H1 (cell line): ENCODE measurements around the gene AFAP1L1. TPM values are rescaled to one million over a fixed set of nuclear protein-coding genes. Genes with fewer than 3 reads are reported as not detected.

Experiments used
- CTCF ChIA-PET: fragments of 300-600 bp; sonication (Branson Sonifier 250); formaldehyde crosslinking; loops from one replicate; lab custom pipeline; 2021; ENCODE audit not compliant: partially characterized antibody; lab: Charles Lee
- POLR2A ChIA-PET: fragments of 300-600 bp; sonication (Branson Sonifier 250); formaldehyde crosslinking; loops from one replicate; lab custom pipeline; 2021; ENCODE audit warnings: inconsistent platforms; ENCODE audit not compliant: partially characterized antibody; lab: Charles Lee
- DNase-seq, 2 experiments: peaks; one replicate each; pipeline versions ENCODE4 v3.0.0 to v3.0.0-alpha.2; 2010 to 2022; ENCODE audit warnings: low spot score in 2 of 2, low read depth in 1 of 2, mixed read lengths in 1 of 2
- FAIRE-seq: peaks from 2 replicates; lab custom pipeline; 2011; peaks lifted over from hg19 to GRCh38; lab: Jason Lieb, UNC
- H2AFZ ChIP-seq: 2 replicates; pipeline ENCODE4 v1.8.1; 2012; ENCODE audit warnings: low read length, inconsistent platforms
- H2AK5ac ChIP-seq: 2 replicates; pipeline ENCODE4 v1.6.1; 2013; ENCODE audit warnings: low read depth, low read length
- H2BK120ac ChIP-seq: replicated peaks from 2 replicates; pipeline ENCODE3; 2013; ENCODE audit warnings: low read depth, low read length, inconsistent platforms
- H2BK12ac ChIP-seq: 2 replicates; pipeline ENCODE4 v1.6.1; 2013; ENCODE audit warnings: low read depth, low read length
- H2BK15ac ChIP-seq: 2 replicates; pipeline ENCODE4 v1.6.1; 2013; ENCODE audit warnings: low read length
- H2BK20ac ChIP-seq: 2 replicates; pipeline ENCODE4 v1.6.1; 2013; ENCODE audit warnings: low read length
- H2BK5ac ChIP-seq: 2 replicates; pipeline ENCODE4 v1.6.1; 2013; ENCODE audit warnings: low read depth, low read length
- H3K14ac ChIP-seq: 2 replicates; pipeline ENCODE4 v1.6.1; 2013; ENCODE audit warnings: inconsistent platforms; ENCODE audit not compliant: insufficient read length
- H3K18ac ChIP-seq: 2 replicates; pipeline ENCODE4 v1.6.1; 2013; ENCODE audit warnings: low read length; ENCODE audit errors: extremely low read depth
- H3K23ac ChIP-seq: 2 replicates; pipeline ENCODE4 v1.6.1; 2013; ENCODE audit warnings: inconsistent platforms; ENCODE audit not compliant: insufficient read length
- H3K23me2 ChIP-seq: 2 replicates; pipeline ENCODE4 v1.6.1; 2013; ENCODE audit warnings: low read depth, low read length
- H3K27ac ChIP-seq: 2 replicates; pipeline ENCODE4 v1.6.1; 2011; ENCODE audit warnings: low read depth, low read length, inconsistent platforms
- H3K27me3 ChIP-seq, 4 experiments: replicated peaks in 1 of 4; 1 replicate in 1 of 4; 2 replicates in 3 of 4; pipeline versions ENCODE4 v1.6.1 to v1.8.1; 2011 to 2013; ENCODE audit warnings: low read length in 3 of 4, mild to moderate bottlenecking in 3 of 4, inconsistent platforms in 2 of 4, mixed read lengths in 2 of 4, moderate library complexity in 1 of 4; ENCODE audit not compliant: control insufficient read depth in 3 of 4, insufficient read depth in 3 of 4; ENCODE audit errors: extremely low read depth in 1 of 4
- H3K36me3 ChIP-seq, 4 experiments: 2 replicates each; pipeline versions ENCODE4 v1.6.1 to v1.8.1; 2011 to 2013; ENCODE audit warnings: mild to moderate bottlenecking in 4 of 4, low read length in 3 of 4, moderate library complexity in 2 of 4, control low read depth in 1 of 4, inconsistent platforms in 1 of 4; ENCODE audit not compliant: insufficient read depth in 4 of 4, control insufficient read depth in 2 of 4
- H3K4ac ChIP-seq: replicated peaks from 2 replicates; pipeline ENCODE3; 2013; ENCODE audit warnings: low read length, low read depth, mixed read lengths, inconsistent platforms; ENCODE audit not compliant: insufficient read length
- H3K4me1 ChIP-seq, 4 experiments: replicated peaks in 1 of 4; 1 replicate in 1 of 4; 2 replicates in 3 of 4; pipeline versions ENCODE4 v1.6.1 to v1.8.1; 2011 to 2013; ENCODE audit warnings: low read length in 3 of 4, inconsistent platforms in 2 of 4, mixed read lengths in 1 of 4; ENCODE audit not compliant: insufficient read depth in 4 of 4, control insufficient read depth in 3 of 4
- H3K4me2 ChIP-seq, 2 experiments: 2 replicates each; pipeline versions ENCODE4 v1.6.1 to v1.8.1; 2011 to 2013; ENCODE audit warnings: low read depth in 2 of 2, low read length in 2 of 2, control low read depth in 1 of 2, inconsistent platforms in 1 of 2, mild to moderate bottlenecking in 1 of 2; ENCODE audit not compliant: insufficient read depth in 1 of 2
- H3K4me3 ChIP-seq, 4 experiments: fragments of 200-600, 300-600 bp in 1 of 4; sonication (generic), shearing (Covaris generic), sonication (Bioruptor Twin) in 1 of 4; 2 replicates each; pipeline versions ENCODE4 v1.5.1 to v1.8.1; 2011 to 2016; ENCODE audit warnings: low read length in 4 of 4, low read depth in 3 of 4, control low read depth in 2 of 4, inconsistent platforms in 2 of 4, mild to moderate bottlenecking in 2 of 4, mixed read lengths in 1 of 4, moderate library complexity in 1 of 4; ENCODE audit not compliant: insufficient read depth in 2 of 4; ENCODE audit errors: extremely low read depth in 1 of 4
- H3K56ac ChIP-seq: replicated peaks from 2 replicates; pipeline ENCODE3; 2013; ENCODE audit warnings: low read depth, mild to moderate bottlenecking, mixed read lengths, low read length, inconsistent platforms; ENCODE audit not compliant: insufficient read length
- H3K79me1 ChIP-seq: 2 replicates; pipeline ENCODE4 v1.6.1; 2013; ENCODE audit warnings: low read depth, low read length, control low read depth
- H3K79me2 ChIP-seq, 2 experiments: 2 replicates each; pipeline versions ENCODE4 v1.6.1 to v1.8.1; 2012 to 2013; ENCODE audit warnings: low read length in 2 of 2, mild to moderate bottlenecking in 2 of 2, inconsistent platforms in 1 of 2; ENCODE audit not compliant: insufficient read depth in 2 of 2, control insufficient read depth in 1 of 2
- H3K9ac ChIP-seq, 4 experiments: replicated peaks in 1 of 4; 1 replicate in 1 of 4; 2 replicates in 3 of 4; pipeline versions ENCODE4 v1.6.1 to v1.8.1; 2011 to 2013; ENCODE audit warnings: low read depth in 3 of 4, low read length in 3 of 4, control low read depth in 2 of 4, mild to moderate bottlenecking in 2 of 4, moderate library complexity in 2 of 4, inconsistent platforms in 1 of 4; ENCODE audit errors: extremely low read depth in 1 of 4
- H3K9me3 ChIP-seq, 2 experiments: 2 replicates each; pipeline versions ENCODE4 v1.6.1 to v1.8.1; 2012 to 2013; ENCODE audit warnings: mild to moderate bottlenecking in 2 of 2, moderate library complexity in 2 of 2, control low read depth in 1 of 2, inconsistent platforms in 1 of 2, low read depth in 1 of 2, low read length in 1 of 2, mixed read lengths in 1 of 2; ENCODE audit not compliant: insufficient read depth in 2 of 2
- H4K20me1 ChIP-seq, 2 experiments: replicated peaks in 1 of 2; 2 replicates each; pipeline versions ENCODE3 to v1.8.1; 2011 to 2013; ENCODE audit warnings: inconsistent platforms in 2 of 2, low read length in 2 of 2, mild to moderate bottlenecking in 1 of 2; ENCODE audit not compliant: insufficient read depth in 2 of 2, control insufficient read depth in 1 of 2
- H4K5ac ChIP-seq: 2 replicates; pipeline ENCODE4 v1.6.1; 2013; ENCODE audit warnings: low read length, low read depth, mixed read lengths, inconsistent platforms; ENCODE audit not compliant: insufficient read length
- H4K8ac ChIP-seq: 2 replicates; pipeline ENCODE4 v1.8.0; 2013; ENCODE audit warnings: mild to moderate bottlenecking, moderate library complexity, low read length, inconsistent platforms; ENCODE audit not compliant: insufficient read depth; ENCODE audit errors: extremely low read depth
- H4K91ac ChIP-seq: replicated peaks from 2 replicates; pipeline ENCODE3; 2013; ENCODE audit warnings: low read length, mixed read lengths, inconsistent platforms; ENCODE audit not compliant: insufficient read length
- BCL11A ChIP-seq, 2 experiments: IDR thresholded peaks; one replicate each; pipeline ENCODE4 v1.6.1; 2011; ENCODE audit warnings: low read depth in 2 of 2, low read length in 2 of 2, mild to moderate bottlenecking in 2 of 2
- CEBPB ChIP-seq: IDR thresholded peaks from 2 replicates; pipeline ENCODE4 v1.6.1; 2012; ENCODE audit warnings: low read depth, low read length
- KDM5A ChIP-seq: fragments of 200-600 bp; IDR thresholded peaks from 2 replicates; pipeline ENCODE4 v1.7.1; 2012; ENCODE audit warnings: mild to moderate bottlenecking, low read length, inconsistent platforms, mixed read lengths
- MAFK ChIP-seq: IDR thresholded peaks from 2 replicates; pipeline ENCODE4 v1.6.1; 2012; ENCODE audit warnings: low read depth, mild to moderate bottlenecking, improper control_type of control experiment, low read length
- SP1 ChIP-seq: IDR thresholded peaks from 2 replicates; pipeline ENCODE4 v1.6.1; 2011; ENCODE audit warnings: low read depth, low read length
- SP4 ChIP-seq: IDR thresholded peaks from 2 replicates; pipeline ENCODE4 v1.6.1; 2012; ENCODE audit warnings: low read length, inconsistent platforms
- WGBS, 2 experiments: shearing (Covaris generic) in 1 of 2; methylation state at CpG; one replicate each; pipeline versions ENCODE4 v1.1.6 to v1.1.7; 2013 to 2015; ENCODE audit warnings: low lambda C conversion rate in 2 of 2, mixed read lengths in 2 of 2, inconsistent platforms in 1 of 2, low coverage in 1 of 2, missing lambda C conversion rate in 1 of 2; ENCODE audit not compliant: insufficient replicate concordance in 2 of 2, insufficient coverage in 1 of 2, insufficient read length in 1 of 2; ENCODE audit errors: extremely low coverage in 1 of 2, missing lambda C conversion rate in 1 of 2; 5-methylcytosine and 5-hydroxymethylcytosine counted together
- polyA plus RNA-seq, 7 experiments: library from polyadenylated mRNA; depleted of rRNA in 3 of 7; stranded (reverse) in 5 of 7; unstranded in 2 of 7; fragments of >200 nt in 5 of 7; fragments of 200-250 nt in 2 of 7; gene quantifications; 1 replicate in 5 of 7; 2 replicates in 1 of 7; 4 replicates in 1 of 7; pipeline versions ENCODE4 v1.2.1 to v1.2.3, GENCODE V29; 2011 to 2013; ENCODE audit warnings: missing spikeins in 2 of 7, mixed read lengths in 2 of 7
- total RNA-seq: library from RNA; stranded (reverse); fragmentation: NEBNext Ultra II Directional; extraction: Animal tissue kit (Norgen Biotek cat#: 25700); gene quantifications from 2 replicates; pipeline ENCODE4 v1.2.1, GENCODE V29; 2021

Gene AFAP1L1
- total and polyA plus RNA-seq, 2 of the 8 experiments (the other 6 are each of a cell fraction or from before 2014, with no cell fraction given) = 0.79 to 4.7 TPM

- Histone ChIP-seq H4K20me1 (peaks cover under 1 to 2% of the 10 kb centered on the region in 2 experiments), H3K79me1 (no peaks in the 10 kb centered on the region; the same call in 1 of the 2 replicates), H2AK5ac (peak overlapping the region; percentile 79; the same call in 1 of the 2 replicates), H3K4me3 (peak overlapping the region; percentile 72 to 99 (median 93)), H3K9ac (peak overlapping the region; percentile 66 to 91 (median 82)), H3K23ac (no peak overlapping the region), H3K9me3 (no peaks in the 10 kb centered on the region), H2BK20ac (no peak overlapping the region), H3K56ac (peak overlapping the region; percentile 87), H3K23me2 (peaks cover 12% of the 10 kb centered on the region), H3K14ac (no peak overlapping the region), H2BK120ac (peak overlapping the region; percentile 61), H3K79me2 (peaks cover 0 to 29% of the 10 kb centered on the region in 2 experiments; a peak in 2 of 4 replicates), H2BK12ac (peak overlapping the region; percentile 69; the same call in 1 of the 2 replicates)
- POLR2A ChIA-PET = interaction anchor here (1.0 to 5.0 kb wide), 16 partner anchors 10 to 101 kb away, joined by 3 to 72 read pairs (median 5); partner anchors contain the start of gene PCYOX1L
- WGBS, 2 experiments = 4% methylated on average over 9 of the region's 11 CpGs; no CpG with 5 or more reads in 1 of the 2 experiments
- no peak for FAIRE-seq
- TF ChIP-seq MAFK (no peak), BCL11A (IDR thresholded peaks at IDR 0.05; ENCODE audit: low read depth in 2 of 2, low read length in 2 of 2) (no peak), CEBPB (peak; percentile 39; the same call in 1 of the 2 replicates), SP4 (no peak), KDM5A (no peak), SP1 (no peak)
- TF ChIP-seq, all 59 proteins: peak for 1
- H3K27ac ChIP-seq = peak overlapping the region; percentile 86
- H3K4me1 ChIP-seq = peaks cover 0 to 5% (median 1%) of the 10 kb centered on the region in 4 experiments; a peak in 4 of 7 replicates
- DNase-seq = no peak
- no peak overlapping the region for H2BK15ac ChIP-seq
- peak overlapping the region; percentile 31; the same call in 1 of the 2 replicates for H2AFZ ChIP-seq
- H3K4ac ChIP-seq = peak overlapping the region; percentile 92
- peak overlapping the region; percentile 96 for H4K8ac ChIP-seq
- H3K18ac ChIP-seq = peak overlapping the region; percentile 80
- peak overlapping the region; percentile 97 for H2BK5ac ChIP-seq
- H4K5ac ChIP-seq = peak overlapping the region; percentile 85
- H3K4me2 ChIP-seq = peak overlapping the region; percentile 67 to 84
- CTCF ChIA-PET = interaction anchor here (0.7 to 4.1 kb wide), 10 partner anchors 10 to 190 kb away, joined by 3 to 26 read pairs (median 5); no protein-coding TSS in a partner anchor
- H4K91ac ChIP-seq = peak overlapping the region; percentile 37
- H3K36me3 ChIP-seq = peaks cover 24 to 39% (median 32%) of the 10 kb centered on the region in 4 experiments
- no peaks in the 10 kb centered on the region for H3K27me3 ChIP-seq
Observed at GRCh38 chr5:149345892-149346222, 74.2 kb downstream of the AFAP1L1 start.
